ENCODE measurements around the gene PDZD4. TPM values are rescaled to one million over a fixed set of nuclear protein-coding genes. Genes with fewer than 3 reads are reported as not detected.

The PDZD4 gene
- 10 to 100 TPM in 5 of 7 donors, 1 to 10 TPM in 2; 6.4 to 15.4 (median 10.7) TPM for total RNA-seq
- 10 to 100 TPM in 1 of 3 donors, 1 to 10 TPM in 2; 3.7 to 21.8 (median 9.4) TPM for polyA plus RNA-seq
- long read RNA-seq, donor 1: 0 reads
- long read RNA-seq, donor 2: 0 reads

- H3K4me3 ChIP-seq: peak within 1 kb of the TSS; percentile 10 to 68 (median 41)
- intact Hi-C loops (cut with DNase I; ENCODE audit: low total_unique reads): loop anchor here (10.0 kb wide), 1 partner anchor 65 kb away; no protein-coding TSS in a partner anchor
- H3K27ac ChIP-seq: peak within 1 kb of the TSS in 3 of 8 donors; percentile 49 to 59 (median 58)
- peak; percentile 70 for DNase-seq
- no peak for TF ChIP-seq POLR2AphosphoS5 (IDR thresholded peaks at IDR 0.05)
- no peak for TF ChIP-seq CTCF (IDR thresholded peaks at IDR 0.05 in 8 of 11, conservative IDR thresholded peaks at IDR 0.05 in 3 of 11)
- no peak for TF ChIP-seq POLR2A (IDR thresholded peaks at IDR 0.05)
- H3K9me3 ChIP-seq: peaks cover 0 to 5% (median 0%) of the 10 kb centered on the region in 8 donors
- no peaks in the 10 kb centered on the region for H3K36me3 ChIP-seq
- H3K4me1 ChIP-seq: peaks cover 0 to 26% (median 11%) of the 10 kb centered on the region in 6 donors
- 0 to 37% (median 1%) methylated on average over 2 to 97 of the region's 97 CpGs for WGBS, 5 donors
- peaks cover 6 to 69% (median 31%) of the 10 kb centered on the region in 7 donors for H3K27me3 ChIP-seq (replicated peaks in 1 of 7)
Observed at GRCh38 chrX:153829799-153830639, at the start of gene PDZD4. Gene PDZD4, minus strand, starts transcription at chrX:153830544. Its CDS starts 246 bp downstream, at chrX:153830298.

- Histone ChIP-seq H3K4me3 (no peak overlapping the region), H3K36me3 (no peaks in the 10 kb centered on the region), H3K4me1 (peaks cover 0 to 1% (median 0%) of the 10 kb centered on the region in 6 donors), H3K27me3 (replicated peaks in 1 of 7) (peaks cover 4 to 97% (median 62%) of the 10 kb centered on the region in 7 donors), H3K9me3 (no peaks in the 10 kb centered on the region), H3K27ac (no peak overlapping the region)
- DNase-seq: peak; percentile 55
- TF ChIP-seq POLR2A (IDR thresholded peaks at IDR 0.05) (no peak), CTCF (IDR thresholded peaks at IDR 0.05 in 8 of 11, conservative IDR thresholded peaks at IDR 0.05 in 3 of 11) (no peak), POLR2AphosphoS5 (IDR thresholded peaks at IDR 0.05) (no peak)
- WGBS, 5 donors: 63 to 100% (median 74%) methylated on average over 1 to 12 of the region's 12 CpGs
- intact Hi-C loops (cut with DNase I; ENCODE audit: low total_unique reads): no loop called here
Observed at GRCh38 chrX:153879741-153880439, 49.5 kb upstream of the PDZD4 start.

GRCh38 chrX:153878969-153879653, 48.8 kb upstream of the PDZD4 start:
- H3K9me3 ChIP-seq: no peaks in the 10 kb centered on the region
- H3K27me3 ChIP-seq (replicated peaks in 1 of 7): peaks cover 0 to 89% (median 54%) of the 10 kb centered on the region in 7 donors
- no peak for TF ChIP-seq POLR2AphosphoS5 (IDR thresholded peaks at IDR 0.05)
- TF ChIP-seq POLR2A (IDR thresholded peaks at IDR 0.05): no peak
- H3K4me1 ChIP-seq: no peaks in the 10 kb centered on the region
- H3K27ac ChIP-seq: no peak overlapping the region
- intact Hi-C loops (cut with DNase I; ENCODE audit: low total_unique reads): no loop called here
- H3K36me3 ChIP-seq: no peaks in the 10 kb centered on the region
- peak; percentile 62 for DNase-seq
- WGBS, 5 donors: 6 to 19% (median 12%) methylated on average over 21 to 28 of the region's 28 CpGs
- no peak overlapping the region for H3K4me3 ChIP-seq

GRCh38 chrX:153878345-153878744, 48.0 kb upstream of the PDZD4 start:
- Histone ChIP-seq H3K4me3 (no peak overlapping the region), H3K27ac (no peak overlapping the region), H3K27me3 (replicated peaks in 1 of 7) (peaks cover 0 to 86% (median 47%) of the 10 kb centered on the region in 7 donors), H3K9me3 (no peaks in the 10 kb centered on the region), H3K36me3 (no peaks in the 10 kb centered on the region), H3K4me1 (no peaks in the 10 kb centered on the region)
- DNase-seq: peak; percentile 30
- TF ChIP-seq CTCF (IDR thresholded peaks at IDR 0.05 in 8 of 11, conservative IDR thresholded peaks at IDR 0.05 in 3 of 11): no peak
- no peak for TF ChIP-seq POLR2A (IDR thresholded peaks at IDR 0.05)
- no peak for TF ChIP-seq POLR2AphosphoS5 (IDR thresholded peaks at IDR 0.05)
- WGBS, 5 donors: 39 to 65% (median 60%) methylated on average over 2 to 5 of the region's 5 CpGs
- intact Hi-C loops (cut with DNase I; ENCODE audit: low total_unique reads): no loop called here

Data from spleen (tissue), 13 donors.